ENCODE data around the gene DAZAP2.
A peak's percentile ranks its signal among the peaks of the same experiment; 100 is the strongest.

DNA sequence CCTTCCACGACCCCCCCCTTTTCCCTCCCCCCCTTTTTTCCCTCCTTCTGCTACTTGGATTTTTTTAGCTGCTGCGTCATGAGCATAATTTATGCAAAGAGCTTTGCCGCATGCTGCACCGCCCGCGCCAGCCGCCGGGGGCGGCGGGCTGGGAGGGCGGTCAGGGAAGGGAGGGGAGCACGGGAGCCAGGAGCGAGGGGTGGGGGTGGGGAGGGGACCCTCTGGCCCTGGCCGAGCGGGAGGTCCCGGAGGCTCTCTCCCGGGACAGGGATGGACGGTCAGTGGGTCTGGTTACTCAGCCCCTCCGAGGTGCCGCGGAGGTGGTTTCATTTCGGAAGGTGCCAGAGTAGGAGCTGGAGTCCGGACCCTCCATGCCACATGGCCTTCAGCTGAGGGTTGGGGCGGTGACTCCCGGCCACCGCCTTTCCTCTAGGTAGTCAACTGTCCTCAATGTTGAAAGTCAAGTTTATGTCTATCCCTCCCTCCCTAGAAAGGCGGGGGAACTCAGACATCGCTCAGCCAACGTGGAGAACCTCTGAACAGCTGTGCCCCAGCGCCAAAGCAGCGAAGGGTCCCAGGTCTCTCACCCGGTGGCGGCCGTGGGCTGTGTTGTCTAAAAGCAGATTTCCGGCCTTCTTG is 20.5 kb upstream of the DAZAP2 start, which contains the start of gene POU6F1:
- 0 out of 2 replicates have a peak, but pooled peaks have one; percentile 25 for TF ChIP-seq SP1 (CRISPR knock-in tag; IDR thresholded peaks at IDR 0.05)
- TF ChIP-seq RCOR1 (IDR thresholded peaks at IDR 0.05; ENCODE audit: borderline replicate concordance in 1 of 2, low read depth in 2 of 2, low read length in 2 of 2), result no peak
- no peak for TF ChIP-seq KLF16 (IDR thresholded peaks at IDR 0.05)
- TF ChIP-seq PCBP2 (IDR thresholded peaks at IDR 0.05; ENCODE audit: low read depth, low read length, poor library complexity, severe bottlenecking), result no peak
- no peak; the same call in 1 of the 2 replicates for TF ChIP-seq POLR2AphosphoS5 (IDR thresholded peaks at IDR 0.05; ENCODE audit: control insufficient read depth, insufficient read depth, low read depth, low read length)
- TF ChIP-seq, protein P1, sequence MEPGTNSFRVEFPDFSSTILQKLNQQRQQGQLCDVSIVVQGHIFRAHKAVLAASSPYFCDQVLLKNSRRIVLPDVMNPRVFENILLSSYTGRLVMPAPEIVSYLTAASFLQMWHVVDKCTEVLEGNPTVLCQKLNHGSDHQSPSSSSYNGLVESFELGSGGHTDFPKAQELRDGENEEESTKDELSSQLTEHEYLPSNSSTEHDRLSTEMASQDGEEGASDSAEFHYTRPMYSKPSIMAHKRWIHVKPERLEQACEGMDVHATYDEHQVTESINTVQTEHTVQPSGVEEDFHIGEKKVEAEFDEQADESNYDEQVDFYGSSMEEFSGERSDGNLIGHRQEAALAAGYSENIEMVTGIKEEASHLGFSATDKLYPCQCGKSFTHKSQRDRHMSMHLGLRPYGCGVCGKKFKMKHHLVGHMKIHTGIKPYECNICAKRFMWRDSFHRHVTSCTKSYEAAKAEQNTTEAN (CRISPR knock-in tag; IDR thresholded peaks at IDR 0.05), result no peak
- TF ChIP-seq YY1 (IDR thresholded peaks at IDR 0.05; ENCODE audit: borderline replicate concordance in 1 of 3, control insufficient read depth in 1 of 3, extremely low read depth in 1 of 3, insufficient read depth in 3 of 3, insufficient read length in 1 of 3, insufficient replicate concordance in 2 of 3, low read depth in 1 of 3, low read length in 2 of 3), result peak in 1 of 3 experiments; percentile 4
- TF ChIP-seq FOXJ2 (tag; IDR thresholded peaks at IDR 0.05), result no peak
- no peak for TF ChIP-seq FOS (IDR thresholded peaks at IDR 0.05; ENCODE audit: extremely low read depth, insufficient read length)
- TF ChIP-seq, protein P2, sequence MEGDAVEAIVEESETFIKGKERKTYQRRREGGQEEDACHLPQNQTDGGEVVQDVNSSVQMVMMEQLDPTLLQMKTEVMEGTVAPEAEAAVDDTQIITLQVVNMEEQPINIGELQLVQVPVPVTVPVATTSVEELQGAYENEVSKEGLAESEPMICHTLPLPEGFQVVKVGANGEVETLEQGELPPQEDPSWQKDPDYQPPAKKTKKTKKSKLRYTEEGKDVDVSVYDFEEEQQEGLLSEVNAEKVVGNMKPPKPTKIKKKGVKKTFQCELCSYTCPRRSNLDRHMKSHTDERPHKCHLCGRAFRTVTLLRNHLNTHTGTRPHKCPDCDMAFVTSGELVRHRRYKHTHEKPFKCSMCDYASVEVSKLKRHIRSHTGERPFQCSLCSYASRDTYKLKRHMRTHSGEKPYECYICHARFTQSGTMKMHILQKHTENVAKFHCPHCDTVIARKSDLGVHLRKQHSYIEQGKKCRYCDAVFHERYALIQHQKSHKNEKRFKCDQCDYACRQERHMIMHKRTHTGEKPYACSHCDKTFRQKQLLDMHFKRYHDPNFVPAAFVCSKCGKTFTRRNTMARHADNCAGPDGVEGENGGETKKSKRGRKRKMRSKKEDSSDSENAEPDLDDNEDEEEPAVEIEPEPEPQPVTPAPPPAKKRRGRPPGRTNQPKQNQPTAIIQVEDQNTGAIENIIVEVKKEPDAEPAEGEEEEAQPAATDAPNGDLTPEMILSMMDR (IDR thresholded peaks at IDR 0.05 in 2 of 3, conservative IDR thresholded peaks at IDR 0.05 in 1 of 3; ENCODE audit: insufficient read depth in 2 of 3, low read depth in 1 of 3, low read length in 3 of 3), result peak; percentile 37 to 63 (median 52); a peak in 4 of 6 replicates
- no peak for TF ChIP-seq CEBPB (tag; IDR thresholded peaks at IDR 0.05)
- no peak for TF ChIP-seq MEF2D (tag; conservative IDR thresholded peaks at IDR 0.05; ENCODE audit: low read depth)

Data from K562 (cell line).